GM18858 (cell line): ENCODE results near the gene DCPS.
"Not testable (repeated sequence)": the region's sequence is repeated elsewhere in the genome, so short reads cannot be mapped to it uniquely, and the experiment has no call there.

ENCODE experiments used
- ATAC-seq: cut with Tn5 transposase; IDR thresholded peaks from one replicate; pipeline ENCODE4 v1.9.1; 2021; ENCODE audit not compliant: unreplicated experiment

DCPS gene

GRCh38 chr11:126344141-126345080, 40.6 kb downstream of the DCPS start:
- no peak for ATAC-seq

DNA sequence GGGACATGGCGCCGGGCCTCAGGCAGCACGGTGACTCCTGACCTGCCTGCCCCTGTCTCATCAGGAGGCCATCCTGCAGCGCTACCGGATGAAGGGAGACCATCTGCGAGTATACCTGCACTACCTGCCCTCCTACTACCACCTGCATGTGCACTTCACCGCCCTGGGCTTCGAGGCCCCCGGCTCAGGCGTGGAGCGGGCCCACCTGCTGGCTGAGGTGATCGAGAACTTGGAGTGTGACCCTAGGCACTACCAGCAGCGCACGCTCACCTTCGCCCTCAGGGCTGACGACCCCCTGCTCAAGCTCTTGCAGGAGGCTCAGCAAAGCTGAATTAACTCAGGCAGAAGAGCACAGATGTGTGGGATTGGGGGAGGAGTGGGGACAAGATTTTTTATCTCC, 41.4 kb downstream of the DCPS start:
- ATAC-seq, result no peak

DNA sequence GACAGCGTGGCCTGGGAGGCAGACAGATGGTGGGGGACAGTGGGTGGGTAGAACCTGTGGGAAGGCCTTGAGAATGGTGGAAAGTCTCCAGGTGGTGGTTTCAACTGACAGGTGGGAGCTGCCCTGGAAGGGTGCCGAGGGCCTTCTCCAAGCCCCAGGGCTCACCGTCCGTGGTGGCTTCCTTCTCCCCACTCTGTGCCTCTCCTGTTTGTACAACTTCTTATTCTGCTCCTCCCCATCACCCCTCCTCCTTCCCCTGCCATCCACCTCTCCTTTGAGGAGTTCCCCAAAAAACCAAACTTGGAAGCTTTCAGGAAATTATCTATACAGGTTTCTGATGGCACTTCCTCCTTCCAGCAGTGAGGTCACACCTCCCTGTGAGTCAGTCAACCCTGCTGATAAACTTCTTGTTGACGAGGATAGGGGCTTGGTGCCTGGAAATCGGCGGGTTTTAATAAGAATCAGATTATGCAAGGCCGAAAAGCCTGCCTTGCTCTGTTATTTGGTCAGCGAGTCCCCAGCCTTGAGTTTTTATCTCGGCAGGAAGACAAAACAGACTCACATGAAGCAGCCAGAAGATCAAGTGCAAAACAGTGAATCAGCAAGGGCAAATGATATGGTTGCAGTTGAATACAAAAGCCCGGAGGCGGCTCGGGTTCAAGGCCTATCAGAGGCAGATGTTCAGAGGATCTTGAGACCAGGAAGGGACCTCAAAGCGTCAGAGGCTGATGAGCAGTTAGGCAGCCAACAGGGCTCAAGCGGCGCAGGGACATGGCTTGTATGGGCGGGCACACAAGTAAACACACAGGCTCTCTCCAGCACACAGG, 42.1 kb downstream of the DCPS start:
- ATAC-seq, result no peak

GRCh38 chr11:126346586-126346940, 42.7 kb downstream of the DCPS start:
- ATAC-seq, result no peak

DNA sequence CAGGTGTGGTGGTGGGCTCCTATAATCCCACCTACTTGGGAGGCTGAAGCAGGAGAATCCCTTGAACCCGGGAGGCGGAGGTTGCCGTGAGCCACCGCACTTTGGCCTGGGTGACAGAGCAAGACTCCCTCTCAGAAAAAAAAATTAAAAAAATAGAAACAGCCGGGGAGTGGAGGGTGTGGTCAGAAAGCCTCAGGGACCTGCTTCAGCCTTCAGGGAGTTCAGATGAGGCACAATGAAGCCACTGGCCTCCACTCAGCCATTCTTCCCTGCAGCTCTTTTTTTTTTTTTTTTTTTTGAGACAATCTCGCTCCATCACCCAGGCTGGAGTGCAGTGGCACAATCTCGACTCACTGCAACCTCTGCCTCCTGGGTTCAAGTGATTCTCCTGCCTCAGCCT, 43.1 kb downstream of the DCPS start:
- not testable (repeated sequence) for ATAC-seq

GRCh38 chr11:126347751-126348668, 44.1 kb downstream of the DCPS start:
- no peak for ATAC-seq

- ATAC-seq, result no peak
These were observed 45.1 kb downstream of the DCPS start for GRCh38 chr11:126348806-126349582.

GRCh38 chr11:126350836-126351235, 47.0 kb downstream of the DCPS start:
- ATAC-seq, result no peak

DNA sequence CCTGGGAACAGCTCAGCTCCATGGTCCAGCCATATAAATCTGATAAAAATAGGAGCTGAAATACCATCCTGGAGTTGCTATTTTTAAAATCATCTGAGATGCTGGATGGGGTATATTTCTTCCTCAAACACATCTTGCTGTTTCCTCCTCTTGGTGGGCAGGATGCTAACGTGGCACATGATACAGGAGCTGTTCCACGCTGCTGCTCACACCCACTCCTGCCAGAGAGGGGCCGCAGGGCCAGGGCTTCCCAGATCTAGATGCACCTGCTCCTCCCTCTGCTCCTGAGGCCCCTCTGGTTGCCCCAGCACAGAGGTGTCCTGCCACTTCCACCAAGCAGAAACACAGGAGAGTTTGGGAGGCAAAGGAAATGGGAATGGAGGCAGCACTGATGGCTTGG, 48.3 kb downstream of the DCPS start:
- no peak for ATAC-seq

DNA sequence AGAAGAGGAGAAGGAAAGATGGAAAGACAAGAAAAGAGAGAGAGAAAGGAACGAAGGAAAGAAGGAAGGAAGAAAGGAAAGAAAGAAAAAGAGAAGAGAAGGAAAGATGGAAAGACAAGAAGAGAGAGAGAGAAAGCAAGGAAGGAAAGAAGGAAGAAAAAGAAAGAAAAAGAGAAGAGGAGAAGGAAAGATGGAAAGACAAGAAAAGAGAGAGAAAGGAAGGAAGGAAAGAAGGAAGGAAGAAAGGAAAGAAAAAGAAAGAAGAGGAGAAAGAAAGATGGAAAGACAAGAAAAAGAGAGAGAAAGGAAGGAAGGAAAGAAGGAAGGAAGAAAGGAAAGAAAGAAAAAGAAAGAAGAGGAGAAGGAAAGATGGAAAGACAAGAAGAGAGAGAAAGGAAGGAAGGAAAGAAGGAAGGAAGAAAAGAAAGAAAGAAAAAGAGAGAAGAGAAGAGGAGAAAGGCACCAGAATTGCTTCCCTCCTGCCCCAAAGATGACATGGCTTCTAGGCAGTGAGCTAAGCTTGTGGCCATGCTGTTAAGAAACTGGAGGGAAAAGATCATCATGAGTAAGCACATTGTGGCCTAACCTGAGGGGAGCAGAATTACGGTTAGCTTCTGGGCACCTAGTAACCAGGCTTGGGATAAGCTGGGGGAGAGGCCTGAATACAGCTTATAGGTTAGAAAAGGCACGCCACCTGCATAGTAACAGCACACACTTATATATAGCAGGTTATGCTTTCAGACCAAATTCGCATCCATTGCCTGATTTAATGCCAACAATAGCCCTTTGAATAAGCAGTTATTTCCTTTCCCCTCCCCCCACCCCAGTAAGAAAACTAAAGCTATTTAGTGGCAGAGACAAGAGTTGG, 49.3 kb downstream of the DCPS start:
- no peak for ATAC-seq

GRCh38 chr11:126354631-126355323, 50.9 kb downstream of the DCPS start:
- peak; percentile 20 for ATAC-seq

DNA sequence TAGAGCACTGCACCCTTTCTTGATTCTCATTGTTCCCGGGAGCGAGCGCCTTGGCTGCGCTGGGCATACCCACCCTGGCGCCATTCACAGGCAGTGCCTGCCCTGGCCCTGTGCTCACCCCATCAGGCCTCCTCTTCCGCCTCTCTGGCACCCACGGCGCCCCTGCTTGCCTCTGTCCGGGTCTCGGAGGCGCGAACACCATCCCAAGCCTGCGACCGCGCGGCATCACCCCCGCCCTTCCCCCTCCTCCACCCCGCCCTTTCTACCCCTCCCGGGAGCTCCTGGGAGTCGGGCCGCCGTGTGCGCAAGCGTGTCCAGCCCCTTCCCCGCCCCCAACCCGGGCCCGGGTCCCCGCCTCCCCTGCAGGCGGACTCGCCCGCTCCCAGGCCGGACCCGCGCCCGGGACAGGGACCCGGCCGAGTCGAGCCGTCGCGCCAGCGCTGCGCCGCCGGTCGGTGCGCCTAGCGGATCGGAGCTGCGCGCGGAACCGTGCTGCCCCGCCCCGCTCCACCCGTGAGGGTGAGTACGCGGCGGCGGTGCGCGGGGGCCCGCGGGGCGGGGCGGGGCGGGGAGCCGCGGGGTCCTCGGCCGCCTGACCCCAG, 51.6 kb downstream of the DCPS start, which contains the start of gene ST3GAL4:
ST3GAL4 (plus strand) TSS at position 363 of the 602 bp plus-strand sequence. CDS start 50,470 bp downstream, outside the sequence.
- peak; percentile 42 for ATAC-seq

DNA sequence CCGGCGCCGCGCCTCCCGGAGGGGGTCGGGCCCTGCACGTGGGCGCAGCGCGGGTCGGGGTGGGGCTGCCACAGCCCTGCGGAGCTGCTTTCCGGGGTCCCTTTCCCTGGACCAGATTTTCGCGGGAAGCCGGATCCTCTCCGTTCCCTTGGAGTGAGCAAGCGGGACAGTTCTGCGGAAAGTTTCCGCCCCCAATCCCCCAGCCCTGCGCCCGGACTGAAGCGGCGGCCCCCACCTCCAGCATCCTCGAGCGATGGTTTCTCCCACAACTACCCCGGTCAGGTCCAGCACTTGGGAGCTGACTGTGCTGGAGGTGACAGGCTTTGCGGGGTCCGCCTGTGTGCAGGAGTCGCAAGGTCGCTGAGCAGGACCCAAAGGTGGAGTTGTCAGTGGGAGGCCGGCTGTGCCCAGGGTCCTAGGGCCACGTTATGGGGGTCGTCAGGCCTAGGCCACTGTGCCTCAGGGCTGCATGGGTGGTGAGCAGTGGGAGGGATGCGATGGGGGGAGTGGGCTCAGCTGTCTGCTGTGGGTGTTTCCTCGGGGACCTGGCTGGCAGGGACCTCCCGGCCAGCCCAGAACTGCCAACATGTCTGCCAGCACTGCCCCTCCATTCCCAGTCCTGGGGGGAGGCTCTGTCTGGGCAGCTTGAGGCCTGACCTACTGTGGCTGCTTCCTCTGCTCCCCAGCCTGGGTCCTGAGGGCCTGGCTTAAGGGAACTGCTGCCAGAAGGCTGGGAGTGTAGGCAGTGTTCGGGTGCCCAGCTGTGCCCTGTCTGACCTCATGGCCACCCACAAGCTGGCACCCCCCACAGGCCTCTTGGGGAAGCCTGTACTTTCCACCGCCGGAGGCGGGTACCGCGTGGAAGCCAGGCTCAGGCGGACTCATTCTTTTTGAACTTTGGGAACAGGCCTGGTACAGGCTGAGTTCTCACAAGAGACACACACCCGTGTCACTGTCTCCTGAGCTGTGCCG, 52.4 kb downstream of the DCPS start:
- ATAC-seq, result no peak

DNA sequence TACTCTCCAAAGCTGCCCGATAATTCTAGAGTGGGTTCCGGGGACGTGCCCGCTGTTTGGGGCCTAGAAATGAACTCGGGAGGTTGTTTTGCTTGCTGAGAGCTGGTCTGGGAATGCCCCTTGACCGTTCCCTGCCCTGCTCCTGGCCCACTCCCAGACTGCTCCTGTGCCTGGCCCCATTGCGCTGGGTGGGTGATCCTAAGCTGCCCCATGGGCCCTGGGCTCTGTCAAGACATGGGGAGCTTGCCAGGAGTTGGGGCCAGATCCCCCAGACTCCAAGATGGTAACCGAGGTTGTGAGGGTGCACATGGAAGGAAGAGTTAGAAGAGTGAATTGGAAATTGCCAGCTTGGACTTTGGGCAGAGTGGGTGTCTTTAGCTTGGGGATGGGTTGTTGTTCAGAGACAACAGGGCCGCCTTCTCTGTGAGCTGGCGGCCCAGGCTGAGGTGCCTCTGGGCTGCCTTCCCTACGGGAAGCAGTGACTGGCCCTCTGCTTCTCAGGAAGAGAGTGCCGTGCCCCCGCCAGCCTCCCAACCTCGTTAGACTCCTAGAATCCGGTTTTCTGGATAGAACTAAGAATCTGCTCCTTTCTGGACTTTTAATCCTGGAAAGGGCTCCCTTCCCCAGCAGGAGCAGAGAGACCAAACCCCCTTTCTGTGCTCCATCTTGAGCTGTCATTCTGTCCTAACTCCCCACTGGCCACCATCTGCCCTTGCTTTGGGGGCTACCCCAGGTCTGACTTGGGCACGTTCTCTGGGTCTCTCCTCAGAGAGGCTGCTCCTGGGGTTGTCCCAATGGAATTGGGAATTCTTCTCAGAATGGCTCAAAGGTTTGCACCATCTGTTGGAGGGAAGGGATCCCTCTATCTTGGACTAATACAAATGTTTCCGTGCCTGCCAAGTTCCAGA, 53.4 kb downstream of the DCPS start:
- no peak for ATAC-seq

DNA sequence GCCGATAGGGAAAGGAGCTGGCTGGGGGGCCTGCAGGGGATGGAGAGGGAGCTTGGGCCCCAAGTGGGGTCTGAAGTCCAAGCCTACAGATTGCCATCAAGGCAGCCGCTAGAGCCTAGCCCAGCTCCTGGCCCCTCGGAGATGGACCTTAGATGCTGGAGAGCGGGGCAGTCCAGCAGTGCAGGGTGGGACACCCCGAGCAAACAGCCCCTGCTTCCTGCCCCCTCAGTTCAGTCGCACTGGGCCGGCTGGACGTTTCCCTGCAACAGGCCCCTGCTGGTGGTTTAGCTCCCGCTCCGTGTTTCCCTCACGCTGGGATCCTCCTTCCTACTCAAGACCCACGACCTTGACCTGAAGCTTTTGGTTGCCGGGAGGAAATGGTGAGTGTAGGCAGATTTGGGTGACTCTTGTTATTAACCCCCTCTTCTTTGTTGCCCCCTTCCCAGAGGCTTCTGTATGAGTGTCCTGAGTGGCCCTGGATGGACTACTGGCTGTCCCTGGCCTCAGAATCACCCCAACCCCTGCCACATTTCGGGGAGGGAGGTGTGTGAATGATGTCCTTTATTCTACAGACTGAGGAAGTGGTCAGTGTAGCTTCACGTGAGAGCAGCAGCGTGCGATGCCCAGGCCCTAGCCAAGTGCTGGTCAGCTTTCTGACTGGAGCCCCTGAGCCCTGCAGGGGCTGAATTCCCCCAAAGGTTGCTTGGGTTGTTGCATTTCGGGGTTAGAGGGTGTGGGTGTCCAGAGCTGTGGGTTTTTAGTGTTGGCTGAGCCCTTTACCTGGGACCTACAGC, 54.3 kb downstream of the DCPS start:
- no peak for ATAC-seq
